GM18520 (cell line): Measurements from ENCODE around the gene CYP46A1.

Experiments used
- ATAC-seq: cut with Tn5 transposase; IDR thresholded peaks from one replicate; pipeline ENCODE4 v1.9.1; 2021; ENCODE audit not compliant: unreplicated experiment

The CYP46A1 gene

GRCh38 chr14:99774556-99775307 is 90.6 kb downstream of the CYP46A1 start:
- ATAC-seq: no peak

- ATAC-seq: no peak
Observed at GRCh38 chr14:99775351-99775750, 91.3 kb downstream of the CYP46A1 start.
